ENCODE measurements around the gene ZNF44.
"Not testable (repeated sequence)": the region's sequence is repeated elsewhere in the genome, so short reads cannot be mapped to it uniquely, and the experiment has no call there.

ZNF44 gene

DNA sequence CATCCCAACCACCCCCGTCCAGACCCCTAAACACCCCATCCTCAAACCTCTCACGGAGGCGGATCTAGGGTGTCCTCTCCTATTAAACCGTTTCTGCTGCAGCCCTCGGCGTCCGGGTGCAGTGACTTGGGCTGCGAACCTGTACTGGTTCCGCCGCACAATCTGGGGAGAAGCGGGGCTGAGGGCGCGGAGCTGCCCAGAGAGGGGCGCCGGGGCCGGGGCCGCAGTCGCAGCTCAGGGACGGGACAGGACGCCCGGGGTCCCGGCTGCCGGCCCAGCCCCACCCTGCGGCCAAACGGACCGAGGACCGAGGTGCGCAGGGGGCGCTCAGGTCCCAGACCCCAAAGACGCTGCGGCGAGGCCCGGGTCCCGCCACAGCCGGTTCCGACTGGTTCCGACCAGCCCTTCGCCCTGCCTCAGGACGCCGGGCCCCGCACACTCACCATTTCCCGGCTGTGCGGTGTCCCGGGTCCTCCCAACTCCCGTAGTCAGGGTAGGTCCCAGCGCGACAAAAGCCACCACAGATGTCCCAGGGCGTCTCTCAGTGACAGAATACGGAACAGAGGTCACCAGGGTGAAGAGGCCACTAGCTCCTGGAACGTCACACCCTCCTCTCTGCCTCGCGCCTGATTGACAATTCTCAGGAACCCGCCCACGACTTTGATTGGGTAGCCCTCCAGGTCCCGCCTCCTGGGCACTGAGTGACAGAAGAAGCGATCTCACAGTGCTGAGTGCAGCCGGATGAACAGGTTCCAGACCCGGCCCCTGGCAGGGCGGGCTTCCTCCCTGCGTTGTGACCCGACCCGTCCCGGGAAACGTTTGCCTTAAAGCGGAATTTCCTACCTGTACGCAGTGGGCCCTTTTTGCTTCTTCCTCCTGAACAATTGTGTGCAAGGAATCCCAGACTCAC is at the start of gene ZNF44:
TSS of gene ZNF44 (minus strand) at position 635 of the 910 bp plus-strand sequence. CDS start at position 446, 189 bp downstream.
- peak; percentile 94 for DNase-seq

DNA sequence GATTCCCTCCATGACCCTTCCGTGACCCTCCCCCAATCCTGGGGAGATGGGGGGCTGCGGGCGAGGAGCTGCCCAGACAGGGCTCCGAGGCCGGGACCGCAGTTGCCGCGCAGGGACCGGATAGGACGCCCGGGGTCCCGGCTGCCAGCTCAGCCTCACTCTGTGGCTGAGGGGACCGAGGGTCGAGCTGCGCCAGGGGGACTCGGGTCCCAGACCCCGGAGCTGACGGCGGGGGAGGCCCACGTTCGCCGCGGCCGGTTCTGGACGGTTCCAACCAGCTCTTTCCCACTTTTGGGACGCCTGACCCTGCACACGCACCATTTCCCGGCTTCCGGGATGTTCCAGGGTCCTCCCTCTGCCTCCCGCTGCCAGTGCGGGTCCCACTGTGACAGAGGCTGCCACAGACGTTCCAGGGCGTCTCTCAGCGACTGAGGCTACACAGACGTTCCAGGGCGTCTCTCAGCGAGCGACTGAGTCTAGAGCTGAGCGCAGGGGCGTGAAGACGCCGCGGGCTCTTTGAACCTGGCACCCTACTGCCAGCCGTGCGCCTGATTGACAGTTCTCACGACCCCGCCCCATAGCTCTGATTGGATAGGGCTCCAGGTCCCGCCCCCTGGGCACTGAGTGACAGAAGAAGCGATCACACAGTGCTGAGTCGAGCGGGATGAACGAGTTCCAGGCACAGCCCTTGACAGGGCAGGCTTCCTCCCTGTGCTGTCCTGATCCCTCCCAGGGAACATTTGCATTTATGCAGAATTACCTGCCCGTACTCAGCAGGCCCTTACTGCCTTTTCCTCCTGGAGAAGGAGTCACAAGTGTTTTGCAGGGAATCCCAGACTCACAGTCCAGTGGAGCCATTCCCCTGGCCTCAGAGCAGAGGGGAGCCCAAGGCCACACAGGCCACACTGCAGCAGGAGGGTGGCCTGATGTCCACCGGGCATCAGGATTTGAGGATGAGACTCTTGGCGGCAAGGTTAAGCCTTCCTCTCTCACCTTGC is 38.8 kb upstream of the ZNF44 start, which contains the start of gene ZNF563:
TSS of gene ZNF563 (minus strand) at position 472 of the 998 bp plus-strand sequence. CDS start at position 321, 151 bp downstream.
- DNase-seq, result peak; percentile 82

DNA sequence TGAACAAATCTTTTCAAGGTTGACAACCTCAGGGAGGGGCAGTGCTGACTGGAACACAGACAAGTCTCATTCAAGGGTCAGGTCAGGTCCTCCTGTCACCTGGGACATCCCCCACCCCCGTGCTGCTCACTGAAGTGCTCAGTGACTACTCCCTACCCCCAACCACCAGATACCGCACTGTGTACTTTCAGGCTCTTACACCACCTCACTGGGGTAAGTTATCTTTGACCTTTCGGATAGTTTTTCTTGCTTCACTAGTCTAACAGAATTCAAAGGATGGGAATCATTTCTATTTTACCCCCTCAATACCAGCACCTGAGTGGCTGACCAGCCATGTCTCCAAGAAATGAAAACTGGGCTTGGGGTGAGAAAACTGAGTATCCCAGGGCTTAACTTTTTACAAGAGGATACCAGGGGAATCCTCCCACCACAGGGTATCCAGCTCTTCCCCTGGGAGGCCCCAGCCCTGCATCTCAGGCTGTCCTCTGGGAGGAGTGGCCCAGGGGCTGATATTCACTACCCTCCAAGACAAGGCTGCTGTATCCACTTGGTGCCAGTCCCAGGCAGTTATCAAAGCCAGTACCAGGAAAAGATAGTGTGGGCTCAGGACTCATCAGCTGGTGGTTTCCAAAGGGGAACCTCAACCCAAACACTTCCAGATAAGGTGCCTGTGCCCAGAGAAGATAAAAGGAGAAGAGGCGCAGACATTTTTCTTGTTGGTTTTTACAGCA is 36.7 kb upstream of the ZNF44 start:
- no peak for DNase-seq

DNA sequence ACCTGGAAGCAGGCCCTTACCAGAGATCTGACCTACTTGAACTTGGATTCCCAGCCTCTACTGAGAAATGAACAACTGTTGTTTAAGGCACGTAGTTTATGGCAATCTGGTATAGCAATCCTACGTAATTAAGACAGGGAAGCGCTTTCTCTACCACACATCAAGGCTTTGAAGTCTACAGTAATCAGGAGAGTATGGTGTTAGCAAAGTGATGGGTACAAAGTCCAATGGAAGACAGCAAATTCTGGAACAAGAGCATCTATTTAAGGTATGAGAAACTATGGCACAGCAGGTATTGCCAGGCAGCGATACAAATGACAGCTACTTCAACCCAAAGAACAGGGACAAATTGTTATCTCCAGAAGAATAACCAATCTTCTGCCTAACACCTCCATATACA is 35.7 kb upstream of the ZNF44 start:
- DNase-seq, result no peak

DNA sequence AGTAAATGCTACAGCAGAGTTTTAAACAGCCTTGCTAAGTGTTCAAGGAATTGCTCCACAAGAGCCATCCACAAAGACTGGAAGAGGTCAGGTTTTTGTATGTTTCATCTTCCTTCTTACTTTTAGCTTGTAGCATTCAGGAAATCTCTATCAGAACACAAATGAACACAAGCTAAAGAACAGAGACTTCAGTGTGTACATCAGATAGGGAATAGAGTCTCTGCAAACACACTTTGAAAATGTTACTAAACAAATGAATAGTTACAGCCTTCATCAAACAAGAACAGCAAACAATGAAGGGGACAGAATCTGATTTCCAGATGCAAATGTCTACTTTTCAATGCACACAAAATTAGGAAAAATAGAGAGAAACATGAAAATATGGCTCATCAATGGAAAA is 31.0 kb upstream of the ZNF44 start:
- no peak for DNase-seq

DNA sequence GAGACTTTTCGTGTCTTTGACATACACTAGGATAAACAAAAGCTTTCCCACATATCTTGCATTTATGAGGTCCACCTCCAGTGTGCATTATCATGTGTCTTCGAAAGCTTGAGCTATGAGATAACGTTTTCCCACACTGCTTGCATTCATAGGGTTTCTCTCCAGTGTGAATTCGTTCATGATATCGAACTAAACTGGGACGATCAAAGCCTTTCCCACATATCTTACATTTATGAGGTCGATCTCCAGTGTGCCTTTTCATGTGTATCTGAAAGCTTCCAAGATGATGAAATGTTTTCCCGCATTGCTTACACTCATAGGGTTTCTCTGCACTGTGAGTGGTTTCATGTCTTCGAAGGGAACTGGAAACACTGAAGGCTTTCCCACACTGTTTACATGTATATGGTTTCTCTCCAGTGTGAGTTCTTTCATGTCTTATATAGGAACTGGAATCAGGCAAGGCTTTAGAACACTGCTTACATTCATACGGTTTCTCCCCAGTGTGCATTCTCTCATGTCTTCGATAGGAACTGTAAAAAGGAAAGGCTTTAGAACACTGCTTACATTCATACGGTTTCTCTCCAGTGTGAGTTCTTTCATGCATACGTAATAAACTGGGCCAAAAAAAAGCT is 24.2 kb upstream of the ZNF44 start:
- no peak for DNase-seq

DNA sequence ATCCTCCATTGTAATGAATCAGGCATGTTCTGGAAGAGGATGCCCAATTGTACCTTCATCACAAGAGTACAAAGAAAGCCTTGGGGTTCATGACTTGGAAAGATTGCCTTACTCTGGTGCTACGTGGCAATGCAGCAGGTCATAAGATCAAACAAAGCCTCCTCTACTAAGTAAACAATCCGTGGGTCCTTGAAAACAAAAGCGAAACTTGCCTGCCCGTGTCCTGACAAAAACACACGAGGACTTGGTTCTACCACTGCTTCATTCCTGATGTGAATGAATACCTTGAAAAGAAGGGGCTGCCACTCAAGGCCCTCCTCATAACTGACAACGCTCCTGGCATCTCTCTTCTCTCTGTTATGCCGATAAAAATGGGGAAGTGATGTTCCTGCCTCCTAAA is 19.9 kb upstream of the ZNF44 start:
- DNase-seq, result no peak

DNA sequence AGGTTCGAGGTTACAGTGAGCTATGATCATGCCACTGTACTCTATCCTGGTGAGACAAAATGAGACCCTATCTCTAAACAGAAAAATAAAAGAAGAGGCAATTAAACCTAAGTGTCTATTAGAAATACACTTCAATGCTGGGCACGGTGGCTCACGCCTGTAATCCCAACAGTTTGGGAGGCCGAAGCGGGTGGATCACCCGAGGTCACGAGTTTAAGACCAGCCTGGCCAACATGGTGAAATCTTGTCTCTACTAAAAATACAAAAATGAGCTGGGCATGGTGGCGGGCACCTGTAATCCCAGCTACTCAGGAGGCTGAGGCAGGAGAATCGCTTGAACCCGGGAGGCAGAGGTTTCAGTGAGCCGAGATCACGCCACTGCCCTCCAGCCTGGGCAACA is 14.2 kb upstream of the ZNF44 start:
- not testable (repeated sequence) for DNase-seq

DNA sequence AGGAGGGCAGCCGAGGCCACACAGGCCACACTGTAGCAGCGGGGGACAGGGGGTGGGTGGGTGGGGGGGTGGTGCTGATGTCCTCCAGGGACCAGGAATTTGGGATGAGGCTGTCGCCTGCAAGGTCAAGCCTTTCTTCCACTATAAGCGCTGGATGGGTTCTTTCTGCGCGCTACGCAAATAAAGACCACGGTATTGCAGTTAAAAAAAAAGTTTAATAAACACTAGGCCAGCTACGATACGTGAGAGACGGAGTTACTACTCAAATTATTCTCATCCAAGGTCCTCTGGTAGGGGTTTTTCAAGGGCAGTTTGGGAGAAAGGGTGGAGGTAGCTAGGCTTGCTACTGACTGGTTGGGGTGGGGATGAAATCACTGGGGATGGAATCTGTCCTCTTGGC is 508 bp upstream of the ZNF44 start:
- DNase-seq, result no peak

DNA sequence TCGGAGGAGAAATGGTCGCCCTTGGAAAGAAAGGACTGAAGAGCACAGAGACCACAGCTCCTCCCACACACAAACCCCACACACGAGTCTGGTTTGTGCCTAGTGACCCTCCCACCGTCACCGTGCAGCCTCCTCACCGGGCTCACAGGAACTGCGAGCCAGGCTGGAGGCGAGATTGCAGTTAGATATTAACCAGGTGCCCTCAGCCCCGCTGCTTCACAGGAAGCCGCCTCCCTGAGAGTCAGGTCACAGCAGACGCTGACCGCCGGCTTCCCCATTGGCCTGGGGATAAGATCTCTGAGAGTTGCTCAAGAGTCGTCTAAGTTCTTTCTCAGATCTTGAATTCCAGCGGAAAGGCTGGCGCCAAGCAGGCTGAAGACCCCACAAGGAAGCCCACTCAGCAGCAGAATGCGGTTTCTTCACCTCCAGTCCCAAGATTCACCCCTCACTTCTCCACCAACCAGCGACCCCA is 870 bp downstream of the ZNF44 start:
- no peak for DNase-seq

DNA sequence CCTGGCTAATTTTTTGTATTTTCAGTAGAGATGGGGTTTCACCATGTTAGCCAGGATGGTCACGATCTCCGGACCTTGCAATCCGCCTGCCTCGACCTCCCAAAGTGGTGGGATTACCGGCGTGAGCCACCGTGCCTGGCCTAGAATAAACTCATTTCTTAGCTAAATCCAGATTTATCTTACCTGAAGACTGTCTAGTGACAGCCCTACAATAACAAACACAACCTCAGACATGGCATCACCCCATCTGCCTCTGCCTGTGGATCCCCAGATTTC is 5.0 kb downstream of the ZNF44 start:
- DNase-seq, result no peak

DNA sequence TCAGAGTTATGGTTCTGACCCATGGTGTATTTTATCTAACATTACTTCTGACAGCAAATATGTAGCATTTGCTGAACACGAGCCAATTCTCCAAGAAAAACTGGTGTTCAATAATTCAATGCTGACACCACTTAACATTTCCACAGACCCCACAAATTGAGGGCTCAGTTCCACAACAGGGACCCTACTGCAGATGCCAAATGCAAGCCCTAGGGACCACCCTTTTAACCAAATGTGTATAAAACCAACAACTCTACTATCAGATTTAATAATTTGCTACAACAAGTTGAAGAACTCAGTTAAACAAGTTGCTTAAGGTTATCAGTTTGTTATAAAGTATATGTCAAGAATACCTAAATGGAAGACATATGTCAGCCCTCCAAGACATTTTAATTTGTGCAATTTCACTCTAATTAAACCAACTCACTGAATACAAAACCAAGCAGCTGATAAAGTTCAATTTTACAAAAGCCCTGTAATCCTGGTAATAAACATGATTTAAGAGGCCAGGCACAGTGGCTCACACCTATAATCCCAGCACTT is 6.7 kb downstream of the ZNF44 start:
- DNase-seq, result no peak

DNA sequence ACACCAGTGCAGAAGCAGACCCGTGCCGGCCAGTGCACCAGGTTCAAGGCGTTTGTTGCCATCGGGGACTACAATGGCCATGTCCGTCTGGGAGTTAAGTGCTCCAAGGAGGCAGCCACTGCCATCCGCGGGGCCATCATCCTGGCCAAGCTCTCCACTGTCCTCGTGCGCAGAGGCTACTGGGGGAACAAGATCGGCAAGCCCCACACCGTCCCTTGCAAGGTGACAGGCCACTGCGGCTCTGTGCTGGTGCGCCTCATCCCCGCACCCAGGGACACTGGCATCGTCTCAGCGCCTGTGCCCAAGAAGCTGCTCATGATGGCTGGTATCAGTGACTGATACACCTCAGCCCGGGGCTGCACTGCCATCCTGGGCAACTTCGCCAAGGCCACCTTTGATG is 10.1 kb downstream of the ZNF44 start:
- no peak for DNase-seq

DNA sequence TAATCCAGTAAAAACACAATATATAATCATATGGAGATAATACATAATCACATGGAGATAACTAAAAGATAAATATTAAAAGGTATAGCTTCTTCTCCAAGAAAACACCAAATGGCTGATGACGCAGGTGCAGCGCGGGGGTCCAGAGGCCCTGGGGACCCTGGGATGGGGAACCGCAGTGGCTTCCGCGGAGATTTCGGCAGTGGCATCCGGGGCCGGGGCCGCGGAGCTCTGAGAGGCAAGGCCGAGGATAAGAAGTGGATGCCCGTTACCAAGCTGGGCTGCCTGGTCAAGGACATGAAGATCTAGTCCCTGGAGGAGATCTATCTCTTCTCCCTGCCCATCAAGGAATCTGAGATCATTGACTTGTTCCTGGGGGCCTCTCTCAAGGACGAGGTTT is 10.5 kb downstream of the ZNF44 start:
- DNase-seq, result no peak

DNA sequence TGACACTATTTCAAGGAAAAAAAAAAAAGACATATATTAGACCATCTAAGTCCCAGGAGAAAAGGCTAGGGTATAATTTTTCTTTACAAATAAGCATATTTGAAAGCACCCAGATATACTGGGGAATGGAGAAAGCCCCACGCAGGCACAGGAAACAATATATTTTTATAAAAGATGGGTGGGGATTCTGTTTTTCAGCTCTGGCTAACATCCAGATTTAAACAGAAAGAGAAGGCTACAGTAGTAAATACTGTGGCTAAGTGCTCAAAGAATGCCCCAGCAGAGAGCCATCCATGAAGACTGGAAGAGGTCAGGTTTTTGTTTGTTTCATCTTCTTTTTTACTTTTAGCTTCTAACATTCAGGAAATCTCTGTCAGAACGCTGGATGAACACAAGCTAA is 16.0 kb downstream of the ZNF44 start:
- DNase-seq, result no peak

DNA sequence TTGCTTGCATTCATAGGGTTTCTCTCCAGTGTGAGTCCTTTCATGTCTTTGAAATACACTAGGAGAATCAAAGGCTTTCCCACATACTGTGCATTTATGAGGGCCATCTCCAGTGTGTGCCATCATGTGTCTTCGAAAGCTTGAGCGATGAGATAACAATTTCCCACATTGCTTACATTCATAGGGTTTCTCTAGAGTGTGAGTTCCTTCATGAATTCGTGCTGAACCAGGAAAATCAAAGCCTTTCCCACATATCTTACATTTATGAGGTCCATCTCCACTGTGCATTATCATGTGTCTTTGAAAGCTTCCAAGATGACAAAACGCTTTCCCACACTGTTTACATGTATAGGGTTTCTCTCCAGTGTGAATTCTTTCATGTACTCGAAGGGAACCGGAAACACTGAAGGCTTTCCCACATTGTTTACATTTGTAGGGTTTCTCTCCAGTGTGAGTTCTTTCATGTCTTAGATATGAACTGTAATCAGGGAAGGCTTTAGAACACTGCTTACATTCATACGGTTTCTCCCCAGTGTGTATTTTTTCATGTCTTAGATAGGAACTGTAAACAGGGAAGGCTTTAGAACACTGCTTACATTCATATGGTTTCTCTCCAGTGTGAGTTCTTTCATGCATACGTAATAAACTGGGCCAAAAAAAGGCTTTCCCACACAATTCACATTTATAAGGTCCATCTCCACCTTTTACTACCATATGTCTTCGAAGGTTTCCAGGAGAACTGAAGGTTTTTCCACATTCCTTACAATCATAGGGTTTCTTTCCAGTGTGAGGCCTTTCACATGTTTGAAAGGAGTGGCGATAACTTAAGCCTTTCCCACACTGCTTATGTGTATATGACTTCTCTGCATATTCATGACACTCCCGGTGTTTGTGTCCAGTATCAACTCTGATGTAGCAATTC is 21.4 kb downstream of the ZNF44 start:
- no peak for DNase-seq

DNA sequence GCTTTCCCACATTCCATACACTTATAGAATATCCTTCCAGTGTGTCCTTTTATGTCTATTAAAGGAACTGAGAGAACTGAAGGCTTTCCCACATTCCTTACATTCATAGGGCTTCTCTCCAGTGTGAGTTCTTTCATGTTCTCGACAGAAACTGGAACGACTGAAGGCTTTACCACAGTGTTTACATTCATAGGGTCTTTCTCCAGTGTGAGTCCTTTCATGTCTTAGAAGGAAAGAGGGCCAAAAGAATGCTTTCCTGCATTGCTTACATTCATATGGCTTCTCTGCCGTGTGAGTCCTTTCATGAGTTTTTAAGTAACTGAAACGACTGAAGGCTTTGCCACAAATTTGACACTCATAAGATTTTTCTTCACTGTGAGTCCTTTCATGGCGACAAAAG is 22.3 kb downstream of the ZNF44 start:
- no peak for DNase-seq

DNA sequence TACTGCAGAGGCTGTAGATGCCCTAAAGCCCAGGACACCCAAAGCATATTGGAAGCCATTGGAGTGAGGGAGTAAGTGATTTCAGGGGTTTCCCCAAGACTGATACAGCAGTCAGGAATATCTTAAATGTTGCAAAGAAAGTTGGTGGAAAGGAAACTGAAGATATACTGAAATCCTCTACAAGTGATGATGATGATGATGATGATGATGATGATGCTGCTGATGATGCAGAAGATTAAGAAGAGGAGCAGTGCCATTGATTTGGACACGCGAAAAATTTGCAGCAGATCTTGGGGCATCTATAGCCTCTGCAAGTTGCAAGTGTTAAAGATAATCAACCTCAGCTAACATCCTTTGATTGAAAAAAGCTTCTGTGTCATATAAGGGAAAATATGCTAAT is 23.8 kb downstream of the ZNF44 start:
- DNase-seq, result no peak

DNA sequence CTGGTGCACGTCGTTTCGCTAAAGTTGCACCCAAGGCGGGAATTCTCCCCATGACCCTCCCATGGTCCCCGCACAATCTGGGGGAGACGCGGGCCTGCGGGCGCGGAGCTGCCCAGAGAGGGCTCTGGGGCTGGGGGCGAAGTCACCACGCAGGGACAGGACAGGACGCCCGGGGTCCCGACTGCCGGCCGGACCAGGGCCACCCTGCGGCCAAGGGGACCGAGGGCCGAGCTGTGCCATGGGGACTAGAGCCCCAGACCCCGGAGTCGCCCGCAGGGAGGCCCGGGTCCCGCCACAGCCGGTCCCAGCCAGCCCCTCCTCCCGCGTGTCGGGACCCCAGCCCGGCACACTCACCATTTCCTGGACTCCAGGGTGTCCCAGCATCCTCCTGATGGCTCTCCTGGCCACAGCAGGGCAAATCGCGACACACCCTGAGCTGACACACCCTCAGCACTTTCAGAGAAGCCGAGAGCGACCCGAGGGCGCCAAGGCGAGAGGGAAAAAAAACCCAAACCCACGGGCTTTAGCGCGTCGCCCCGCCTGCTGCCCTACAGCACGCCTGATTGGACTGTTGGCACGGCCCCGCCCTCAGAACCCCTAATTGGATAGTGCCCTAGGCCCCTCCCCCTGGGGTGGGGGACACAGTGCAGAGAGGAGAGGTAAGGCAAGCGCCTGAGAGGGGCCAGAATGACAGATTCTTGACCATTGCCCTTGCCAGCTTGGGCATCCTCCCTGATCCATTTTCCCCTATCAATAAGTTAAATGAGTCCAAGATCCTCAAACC is 28.6 kb downstream of the ZNF44 start:
- DNase-seq, result no peak

DNA sequence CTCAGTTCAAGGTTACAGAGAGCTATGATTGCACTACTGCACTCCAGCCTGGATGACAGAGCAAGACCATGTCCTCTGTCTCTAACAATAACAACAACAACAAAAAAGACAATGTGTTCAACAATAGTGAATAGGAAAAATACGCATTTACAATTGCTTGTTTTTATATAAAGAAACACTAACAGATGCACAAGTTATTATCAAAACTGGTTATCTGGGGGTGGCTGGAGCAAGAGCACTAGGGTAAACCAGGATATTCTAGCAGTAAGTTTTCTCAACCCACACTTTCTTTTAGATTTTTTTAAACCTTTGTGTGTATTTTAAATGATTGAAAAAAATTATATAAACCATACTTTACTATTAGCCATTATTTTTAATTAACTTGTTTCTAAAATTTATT is 33.1 kb downstream of the ZNF44 start:
- no peak for DNase-seq

Data from DMS 273 treated with DMSO at 0.1 percent for 48 hours (cell line).